Measurements from ENCODE around the gene NRF1. TPM values are rescaled to one million over a fixed set of nuclear protein-coding genes. Genes with fewer than 3 reads are reported as not detected.

NRF1 gene
- total and polyA plus RNA-seq, 2 of the 13 experiments (the other 11 are each of a cell fraction or from before 2014, with no cell fraction given): 9.3 to 10.1 TPM

DNA sequence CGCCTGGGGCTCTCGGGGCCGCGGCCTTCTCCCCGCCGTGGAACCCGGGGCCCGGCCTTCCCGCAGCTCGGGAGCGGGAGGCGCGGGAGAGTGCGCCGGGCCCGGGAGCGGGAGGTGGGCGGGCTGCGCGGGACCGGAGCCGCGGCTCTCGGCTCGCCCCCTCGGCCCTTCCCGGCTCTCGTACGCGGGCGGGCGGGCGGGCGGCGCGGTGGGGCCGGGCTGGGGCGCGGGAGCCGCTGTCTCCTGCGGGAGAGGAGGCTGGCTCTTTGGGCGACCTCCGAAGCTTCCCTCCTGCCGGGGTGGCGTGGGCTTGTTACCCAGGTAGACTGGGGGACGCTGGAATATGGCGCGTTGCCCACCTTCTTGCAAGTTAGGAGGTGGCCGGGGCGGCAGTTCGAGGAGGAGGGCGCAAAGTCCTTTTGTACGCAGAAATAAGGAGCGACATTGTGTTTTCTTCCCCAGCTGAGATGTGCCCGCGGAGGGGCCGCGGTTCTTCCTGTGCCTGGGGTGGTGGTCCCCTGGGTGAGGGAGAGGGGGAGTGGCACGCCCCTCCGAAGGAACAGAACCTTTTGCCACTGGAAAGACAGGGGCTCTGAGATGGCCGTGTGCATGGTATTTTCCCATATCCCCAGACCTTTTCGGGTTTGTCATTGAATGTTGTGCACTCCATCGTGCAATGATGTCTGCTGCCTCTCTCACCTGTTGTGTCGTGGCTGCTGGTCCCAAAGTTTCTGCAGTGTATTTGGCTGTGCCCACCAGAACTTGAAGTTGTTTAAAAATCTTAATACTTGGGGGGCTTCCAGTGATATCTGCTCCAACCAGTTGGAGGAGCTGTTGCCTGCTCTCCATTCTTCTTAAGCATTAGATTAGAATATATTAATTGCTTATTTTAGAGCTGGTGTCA, 844 bp downstream of the NRF1 start (continued):
- TF ChIP-seq ZNF441 (CRISPR knock-in tag; IDR thresholded peaks at IDR 0.05; ENCODE audit: borderline replicate concordance): no peak
- no peak for TF ChIP-seq ZNF205 (CRISPR knock-in tag; IDR thresholded peaks at IDR 0.05)
- TF ChIP-seq, protein P1, sequence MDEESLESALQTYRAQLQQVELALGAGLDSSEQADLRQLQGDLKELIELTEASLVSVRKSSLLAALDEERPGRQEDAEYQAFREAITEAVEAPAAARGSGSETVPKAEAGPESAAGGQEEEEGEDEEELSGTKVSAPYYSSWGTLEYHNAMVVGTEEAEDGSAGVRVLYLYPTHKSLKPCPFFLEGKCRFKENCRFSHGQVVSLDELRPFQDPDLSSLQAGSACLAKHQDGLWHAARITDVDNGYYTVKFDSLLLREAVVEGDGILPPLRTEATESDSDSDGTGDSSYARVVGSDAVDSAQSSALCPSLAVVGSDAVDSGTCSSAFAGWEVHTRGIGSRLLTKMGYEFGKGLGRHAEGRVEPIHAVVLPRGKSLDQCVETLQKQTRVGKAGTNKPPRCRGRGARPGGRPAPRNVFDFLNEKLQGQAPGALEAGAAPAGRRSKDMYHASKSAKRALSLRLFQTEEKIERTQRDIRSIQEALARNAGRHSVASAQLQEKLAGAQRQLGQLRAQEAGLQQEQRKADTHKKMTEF (CRISPR knock-in tag; IDR thresholded peaks at IDR 0.05): no peak
- TF ChIP-seq, protein P2, sequence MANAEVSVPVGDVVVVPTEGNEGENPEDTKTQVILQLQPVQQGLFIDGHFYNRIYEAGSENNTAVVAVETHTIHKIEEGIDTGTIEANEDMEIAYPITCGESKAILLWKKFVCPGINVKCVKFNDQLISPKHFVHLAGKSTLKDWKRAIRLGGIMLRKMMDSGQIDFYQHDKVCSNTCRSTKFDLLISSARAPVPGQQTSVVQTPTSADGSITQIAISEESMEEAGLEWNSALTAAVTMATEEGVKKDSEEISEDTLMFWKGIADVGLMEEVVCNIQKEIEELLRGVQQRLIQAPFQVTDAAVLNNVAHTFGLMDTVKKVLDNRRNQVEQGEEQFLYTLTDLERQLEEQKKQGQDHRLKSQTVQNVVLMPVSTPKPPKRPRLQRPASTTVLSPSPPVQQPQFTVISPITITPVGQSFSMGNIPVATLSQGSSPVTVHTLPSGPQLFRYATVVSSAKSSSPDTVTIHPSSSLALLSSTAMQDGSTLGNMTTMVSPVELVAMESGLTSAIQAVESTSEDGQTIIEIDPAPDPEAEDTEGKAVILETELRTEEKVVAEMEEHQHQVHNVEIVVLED (CRISPR knock-in tag; IDR thresholded peaks at IDR 0.05; ENCODE audit: borderline replicate concordance): no peak
- TF ChIP-seq, protein P3, sequence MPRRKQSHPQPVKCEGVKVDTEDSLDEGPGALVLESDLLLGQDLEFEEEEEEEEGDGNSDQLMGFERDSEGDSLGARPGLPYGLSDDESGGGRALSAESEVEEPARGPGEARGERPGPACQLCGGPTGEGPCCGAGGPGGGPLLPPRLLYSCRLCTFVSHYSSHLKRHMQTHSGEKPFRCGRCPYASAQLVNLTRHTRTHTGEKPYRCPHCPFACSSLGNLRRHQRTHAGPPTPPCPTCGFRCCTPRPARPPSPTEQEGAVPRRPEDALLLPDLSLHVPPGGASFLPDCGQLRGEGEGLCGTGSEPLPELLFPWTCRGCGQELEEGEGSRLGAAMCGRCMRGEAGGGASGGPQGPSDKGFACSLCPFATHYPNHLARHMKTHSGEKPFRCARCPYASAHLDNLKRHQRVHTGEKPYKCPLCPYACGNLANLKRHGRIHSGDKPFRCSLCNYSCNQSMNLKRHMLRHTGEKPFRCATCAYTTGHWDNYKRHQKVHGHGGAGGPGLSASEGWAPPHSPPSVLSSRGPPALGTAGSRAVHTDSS (CRISPR knock-in tag; conservative IDR thresholded peaks at IDR 0.05): no peak
- no peak for TF ChIP-seq AGO1 (IDR thresholded peaks at IDR 0.05; ENCODE audit: low read depth, low read length, poor library complexity, severe bottlenecking)
- TF ChIP-seq IRX3 (CRISPR knock-in tag; IDR thresholded peaks at IDR 0.05; ENCODE audit: borderline replicate concordance, low read depth): no peak
- TF ChIP-seq KAT7 (CRISPR knock-in tag; IDR thresholded peaks at IDR 0.05; ENCODE audit: borderline replicate concordance): no peak
- TF ChIP-seq, protein P4, sequence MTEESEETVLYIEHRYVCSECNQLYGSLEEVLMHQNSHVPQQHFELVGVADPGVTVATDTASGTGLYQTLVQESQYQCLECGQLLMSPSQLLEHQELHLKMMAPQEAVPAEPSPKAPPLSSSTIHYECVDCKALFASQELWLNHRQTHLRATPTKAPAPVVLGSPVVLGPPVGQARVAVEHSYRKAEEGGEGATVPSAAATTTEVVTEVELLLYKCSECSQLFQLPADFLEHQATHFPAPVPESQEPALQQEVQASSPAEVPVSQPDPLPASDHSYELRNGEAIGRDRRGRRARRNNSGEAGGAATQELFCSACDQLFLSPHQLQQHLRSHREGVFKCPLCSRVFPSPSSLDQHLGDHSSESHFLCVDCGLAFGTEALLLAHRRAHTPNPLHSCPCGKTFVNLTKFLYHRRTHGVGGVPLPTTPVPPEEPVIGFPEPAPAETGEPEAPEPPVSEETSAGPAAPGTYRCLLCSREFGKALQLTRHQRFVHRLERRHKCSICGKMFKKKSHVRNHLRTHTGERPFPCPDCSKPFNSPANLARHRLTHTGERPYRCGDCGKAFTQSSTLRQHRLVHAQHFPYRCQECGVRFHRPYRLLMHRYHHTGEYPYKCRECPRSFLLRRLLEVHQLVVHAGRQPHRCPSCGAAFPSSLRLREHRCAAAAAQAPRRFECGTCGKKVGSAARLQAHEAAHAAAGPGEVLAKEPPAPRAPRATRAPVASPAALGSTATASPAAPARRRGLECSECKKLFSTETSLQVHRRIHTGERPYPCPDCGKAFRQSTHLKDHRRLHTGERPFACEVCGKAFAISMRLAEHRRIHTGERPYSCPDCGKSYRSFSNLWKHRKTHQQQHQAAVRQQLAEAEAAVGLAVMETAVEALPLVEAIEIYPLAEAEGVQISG (CRISPR knock-in tag; IDR thresholded peaks at IDR 0.05): no peak
- TF ChIP-seq, protein P5, sequence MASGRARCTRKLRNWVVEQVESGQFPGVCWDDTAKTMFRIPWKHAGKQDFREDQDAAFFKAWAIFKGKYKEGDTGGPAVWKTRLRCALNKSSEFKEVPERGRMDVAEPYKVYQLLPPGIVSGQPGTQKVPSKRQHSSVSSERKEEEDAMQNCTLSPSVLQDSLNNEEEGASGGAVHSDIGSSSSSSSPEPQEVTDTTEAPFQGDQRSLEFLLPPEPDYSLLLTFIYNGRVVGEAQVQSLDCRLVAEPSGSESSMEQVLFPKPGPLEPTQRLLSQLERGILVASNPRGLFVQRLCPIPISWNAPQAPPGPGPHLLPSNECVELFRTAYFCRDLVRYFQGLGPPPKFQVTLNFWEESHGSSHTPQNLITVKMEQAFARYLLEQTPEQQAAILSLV (CRISPR knock-in tag; IDR thresholded peaks at IDR 0.05; ENCODE audit: borderline replicate concordance): no peak
- peak; percentile 23; the same call in 1 of the 2 replicates for TF ChIP-seq SMC3 (IDR thresholded peaks at IDR 0.05; ENCODE audit: low read length)
- TF ChIP-seq, protein P6, sequence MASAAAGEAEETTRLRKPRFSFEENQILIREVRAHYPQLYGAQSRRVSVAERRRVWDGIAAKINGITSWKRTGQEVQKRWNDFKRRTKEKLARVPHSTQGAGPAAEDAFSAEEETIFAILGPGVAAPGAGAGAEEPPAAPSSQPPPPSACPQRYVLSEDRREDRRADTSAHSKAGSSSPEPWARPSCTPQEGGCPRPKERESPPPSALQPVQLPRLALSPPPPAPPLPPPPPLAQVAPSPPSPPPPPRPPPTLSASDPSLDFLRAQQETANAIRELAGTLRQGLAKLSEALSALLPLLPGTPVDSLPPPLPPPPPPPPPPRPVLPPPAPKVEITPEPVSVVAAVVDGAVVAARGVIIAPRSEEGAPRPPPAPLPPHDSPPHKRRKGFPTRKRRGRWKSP (CRISPR knock-in tag; IDR thresholded peaks at IDR 0.05): peak; percentile 63; the same call in 1 of the 2 replicates
- TF ChIP-seq TGIF2 (CRISPR knock-in tag; IDR thresholded peaks at IDR 0.05): no peak
- no peak for TF ChIP-seq SRSF4 (IDR thresholded peaks at IDR 0.05; ENCODE audit: low read depth, low read length, poor library complexity, severe bottlenecking)
- no peak for TF ChIP-seq ZNF879 (CRISPR knock-in tag; IDR thresholded peaks at IDR 0.05)
- no peak for TF ChIP-seq ZSCAN31 (CRISPR knock-in tag; IDR thresholded peaks at IDR 0.05; ENCODE audit: low read depth)
- no peak for TF ChIP-seq ZNF34 (CRISPR knock-in tag; IDR thresholded peaks at IDR 0.05; ENCODE audit: borderline replicate concordance)
- TF ChIP-seq ZNF557 (CRISPR knock-in tag; IDR thresholded peaks at IDR 0.05): no peak
